ENCODE data around the gene CPVL.
A peak's percentile ranks its signal among the peaks of the same experiment; 100 is the strongest.

DNA sequence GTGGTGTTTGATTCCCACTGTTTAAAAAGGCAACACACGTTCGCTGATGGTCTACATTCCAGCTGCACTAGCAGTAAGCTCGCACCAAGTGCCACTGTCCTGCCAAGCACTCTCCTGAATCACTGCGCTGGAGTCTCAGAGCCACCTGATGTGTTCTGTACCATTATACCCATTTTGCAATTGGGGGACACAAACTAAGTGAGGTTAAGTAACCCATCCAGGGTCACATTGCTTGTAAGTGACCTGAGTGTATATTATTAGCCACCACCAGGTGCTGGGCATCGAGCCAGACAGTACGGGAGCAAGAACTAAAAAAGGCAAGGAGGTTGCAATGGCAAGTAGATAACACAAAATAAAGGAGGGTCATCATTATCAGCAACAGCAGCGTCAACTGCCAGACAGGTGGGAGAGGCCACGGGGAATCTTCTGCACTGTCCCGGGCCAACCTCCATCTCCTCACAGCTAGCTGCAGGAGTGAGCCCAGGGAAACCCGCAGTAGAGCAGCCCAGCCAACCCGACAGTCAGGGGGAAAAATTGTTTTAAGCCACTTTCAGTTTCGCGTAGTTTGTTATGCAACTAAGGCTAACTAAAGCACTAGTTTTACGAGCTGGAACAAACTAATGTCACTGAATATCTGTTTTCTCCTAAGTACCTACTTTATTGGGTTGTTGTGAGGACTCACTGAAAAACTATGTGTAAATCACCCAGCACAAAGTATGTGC, 712 bp upstream of the CPVL start:
- TF ChIP-seq, protein P1, sequence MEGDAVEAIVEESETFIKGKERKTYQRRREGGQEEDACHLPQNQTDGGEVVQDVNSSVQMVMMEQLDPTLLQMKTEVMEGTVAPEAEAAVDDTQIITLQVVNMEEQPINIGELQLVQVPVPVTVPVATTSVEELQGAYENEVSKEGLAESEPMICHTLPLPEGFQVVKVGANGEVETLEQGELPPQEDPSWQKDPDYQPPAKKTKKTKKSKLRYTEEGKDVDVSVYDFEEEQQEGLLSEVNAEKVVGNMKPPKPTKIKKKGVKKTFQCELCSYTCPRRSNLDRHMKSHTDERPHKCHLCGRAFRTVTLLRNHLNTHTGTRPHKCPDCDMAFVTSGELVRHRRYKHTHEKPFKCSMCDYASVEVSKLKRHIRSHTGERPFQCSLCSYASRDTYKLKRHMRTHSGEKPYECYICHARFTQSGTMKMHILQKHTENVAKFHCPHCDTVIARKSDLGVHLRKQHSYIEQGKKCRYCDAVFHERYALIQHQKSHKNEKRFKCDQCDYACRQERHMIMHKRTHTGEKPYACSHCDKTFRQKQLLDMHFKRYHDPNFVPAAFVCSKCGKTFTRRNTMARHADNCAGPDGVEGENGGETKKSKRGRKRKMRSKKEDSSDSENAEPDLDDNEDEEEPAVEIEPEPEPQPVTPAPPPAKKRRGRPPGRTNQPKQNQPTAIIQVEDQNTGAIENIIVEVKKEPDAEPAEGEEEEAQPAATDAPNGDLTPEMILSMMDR (IDR thresholded peaks at IDR 0.05 in 2 of 3, conservative IDR thresholded peaks at IDR 0.05 in 1 of 3; ENCODE audit: borderline replicate concordance in 1 of 3, insufficient read depth in 1 of 3, low read depth in 2 of 3, low read length in 2 of 3) = peak in 2 of 3 experiments; percentile 19 to 37; a peak in 2 of 6 replicates
- TF ChIP-seq POLR2A (IDR thresholded peaks at IDR 0.05; ENCODE audit: borderline replicate concordance, extremely low read depth, insufficient read depth, insufficient read length) (no peak), CEBPB (IDR thresholded peaks at IDR 0.05; ENCODE audit: low read depth) (no peak), SIN3A (IDR thresholded peaks at IDR 0.05; ENCODE audit: low read depth) (no peak), POLR2AphosphoS5 (IDR thresholded peaks at IDR 0.05; ENCODE audit: low read depth, low read length) (no peak), EZH2 (IDR thresholded peaks at IDR 0.05) (no peak), EGR1 (IDR thresholded peaks at IDR 0.05; ENCODE audit: low read depth) (no peak), RAD21 (IDR thresholded peaks at IDR 0.05; ENCODE audit: low read depth) (no peak), TCF7L2 (IDR thresholded peaks at IDR 0.05; ENCODE audit: borderline replicate concordance, extremely low read depth, insufficient read depth, insufficient read length) (no peak), ZFX (IDR thresholded peaks at IDR 0.05) (no peak), ELF1 (IDR thresholded peaks at IDR 0.05; ENCODE audit: borderline replicate concordance, low read depth) (no peak)
- TF ChIP-seq, protein P2, sequence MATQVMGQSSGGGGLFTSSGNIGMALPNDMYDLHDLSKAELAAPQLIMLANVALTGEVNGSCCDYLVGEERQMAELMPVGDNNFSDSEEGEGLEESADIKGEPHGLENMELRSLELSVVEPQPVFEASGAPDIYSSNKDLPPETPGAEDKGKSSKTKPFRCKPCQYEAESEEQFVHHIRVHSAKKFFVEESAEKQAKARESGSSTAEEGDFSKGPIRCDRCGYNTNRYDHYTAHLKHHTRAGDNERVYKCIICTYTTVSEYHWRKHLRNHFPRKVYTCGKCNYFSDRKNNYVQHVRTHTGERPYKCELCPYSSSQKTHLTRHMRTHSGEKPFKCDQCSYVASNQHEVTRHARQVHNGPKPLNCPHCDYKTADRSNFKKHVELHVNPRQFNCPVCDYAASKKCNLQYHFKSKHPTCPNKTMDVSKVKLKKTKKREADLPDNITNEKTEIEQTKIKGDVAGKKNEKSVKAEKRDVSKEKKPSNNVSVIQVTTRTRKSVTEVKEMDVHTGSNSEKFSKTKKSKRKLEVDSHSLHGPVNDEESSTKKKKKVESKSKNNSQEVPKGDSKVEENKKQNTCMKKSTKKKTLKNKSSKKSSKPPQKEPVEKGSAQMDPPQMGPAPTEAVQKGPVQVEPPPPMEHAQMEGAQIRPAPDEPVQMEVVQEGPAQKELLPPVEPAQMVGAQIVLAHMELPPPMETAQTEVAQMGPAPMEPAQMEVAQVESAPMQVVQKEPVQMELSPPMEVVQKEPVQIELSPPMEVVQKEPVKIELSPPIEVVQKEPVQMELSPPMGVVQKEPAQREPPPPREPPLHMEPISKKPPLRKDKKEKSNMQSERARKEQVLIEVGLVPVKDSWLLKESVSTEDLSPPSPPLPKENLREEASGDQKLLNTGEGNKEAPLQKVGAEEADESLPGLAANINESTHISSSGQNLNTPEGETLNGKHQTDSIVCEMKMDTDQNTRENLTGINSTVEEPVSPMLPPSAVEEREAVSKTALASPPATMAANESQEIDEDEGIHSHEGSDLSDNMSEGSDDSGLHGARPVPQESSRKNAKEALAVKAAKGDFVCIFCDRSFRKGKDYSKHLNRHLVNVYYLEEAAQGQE (IDR thresholded peaks at IDR 0.05; ENCODE audit: low read depth) = no peak
- TF ChIP-seq, protein P3, sequence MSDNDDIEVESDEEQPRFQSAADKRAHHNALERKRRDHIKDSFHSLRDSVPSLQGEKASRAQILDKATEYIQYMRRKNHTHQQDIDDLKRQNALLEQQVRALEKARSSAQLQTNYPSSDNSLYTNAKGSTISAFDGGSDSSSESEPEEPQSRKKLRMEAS (IDR thresholded peaks at IDR 0.05) = no peak
